Measurements from ENCODE around the gene PIF1. TPM values are rescaled to one million over a fixed set of nuclear protein-coding genes. Genes with fewer than 3 reads are reported as not detected.

Gene PIF1
- total RNA-seq, 1 donor, result 7.4 TPM

DNA sequence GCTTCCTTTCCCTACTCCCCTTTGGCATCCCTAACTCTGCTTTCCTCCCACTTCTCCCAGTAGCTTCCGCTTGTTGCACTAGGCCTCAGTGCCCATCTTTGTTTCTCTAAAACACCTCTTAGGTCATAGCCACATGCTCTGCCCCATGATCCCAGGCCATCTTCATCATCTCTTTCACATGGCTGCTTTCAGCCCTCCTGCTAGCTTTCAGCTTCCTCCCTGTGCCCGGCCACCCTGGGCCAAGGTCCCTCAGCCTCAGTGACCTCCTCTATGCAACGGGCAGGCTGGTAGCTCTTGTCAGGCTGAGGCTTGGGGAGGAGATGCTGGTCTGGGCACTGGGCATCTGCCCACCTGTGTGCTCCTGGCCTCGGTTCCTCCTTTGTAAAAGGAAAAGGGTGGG is 18.5 kb upstream of the PIF1 start:
- TF ChIP-seq, protein P1, sequence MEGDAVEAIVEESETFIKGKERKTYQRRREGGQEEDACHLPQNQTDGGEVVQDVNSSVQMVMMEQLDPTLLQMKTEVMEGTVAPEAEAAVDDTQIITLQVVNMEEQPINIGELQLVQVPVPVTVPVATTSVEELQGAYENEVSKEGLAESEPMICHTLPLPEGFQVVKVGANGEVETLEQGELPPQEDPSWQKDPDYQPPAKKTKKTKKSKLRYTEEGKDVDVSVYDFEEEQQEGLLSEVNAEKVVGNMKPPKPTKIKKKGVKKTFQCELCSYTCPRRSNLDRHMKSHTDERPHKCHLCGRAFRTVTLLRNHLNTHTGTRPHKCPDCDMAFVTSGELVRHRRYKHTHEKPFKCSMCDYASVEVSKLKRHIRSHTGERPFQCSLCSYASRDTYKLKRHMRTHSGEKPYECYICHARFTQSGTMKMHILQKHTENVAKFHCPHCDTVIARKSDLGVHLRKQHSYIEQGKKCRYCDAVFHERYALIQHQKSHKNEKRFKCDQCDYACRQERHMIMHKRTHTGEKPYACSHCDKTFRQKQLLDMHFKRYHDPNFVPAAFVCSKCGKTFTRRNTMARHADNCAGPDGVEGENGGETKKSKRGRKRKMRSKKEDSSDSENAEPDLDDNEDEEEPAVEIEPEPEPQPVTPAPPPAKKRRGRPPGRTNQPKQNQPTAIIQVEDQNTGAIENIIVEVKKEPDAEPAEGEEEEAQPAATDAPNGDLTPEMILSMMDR (IDR thresholded peaks at IDR 0.05; ENCODE audit: insufficient read depth, low read length), result no peak
- H3K4me3 ChIP-seq (ENCODE audit: low read depth, low read length), result peak overlapping the region; percentile 94
- no peak for DNase-seq (ENCODE audit: low read depth)

DNA sequence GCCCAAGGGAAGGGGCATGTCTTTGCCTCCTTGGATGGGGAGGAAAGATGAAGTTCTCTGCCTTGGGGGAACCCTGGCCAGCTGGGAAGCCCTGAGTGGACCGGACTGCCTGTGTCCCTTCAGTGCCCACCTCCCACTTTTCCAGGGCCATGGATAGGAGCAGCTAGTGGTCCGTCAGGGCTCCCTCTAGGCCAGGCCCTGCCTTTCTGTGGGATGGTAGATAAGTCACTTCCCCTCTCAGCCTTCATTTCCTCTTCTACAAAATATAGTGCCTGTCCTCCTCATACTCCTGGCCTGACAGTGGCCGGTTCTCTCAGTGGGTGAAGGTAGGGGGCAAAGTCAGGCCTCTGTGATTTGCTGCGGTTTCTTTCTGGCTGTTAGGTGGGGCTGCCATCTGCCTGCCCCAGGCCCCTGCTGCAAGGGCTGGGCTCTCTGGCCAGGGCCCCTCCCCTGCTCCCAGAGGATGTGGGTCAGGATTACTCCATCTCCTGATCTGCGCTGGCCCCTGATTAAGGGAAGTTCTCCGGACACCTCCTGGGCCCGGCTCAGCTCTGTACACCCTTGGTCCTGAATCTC is 17.6 kb upstream of the PIF1 start:
- H3K4me3 ChIP-seq (ENCODE audit: low read depth, low read length), result peak overlapping the region; percentile 94
- peak; percentile 71 for DNase-seq (ENCODE audit: low read depth)
- TF ChIP-seq, protein P1 (IDR thresholded peaks at IDR 0.05; ENCODE audit: insufficient read depth, low read length), result no peak

DNA sequence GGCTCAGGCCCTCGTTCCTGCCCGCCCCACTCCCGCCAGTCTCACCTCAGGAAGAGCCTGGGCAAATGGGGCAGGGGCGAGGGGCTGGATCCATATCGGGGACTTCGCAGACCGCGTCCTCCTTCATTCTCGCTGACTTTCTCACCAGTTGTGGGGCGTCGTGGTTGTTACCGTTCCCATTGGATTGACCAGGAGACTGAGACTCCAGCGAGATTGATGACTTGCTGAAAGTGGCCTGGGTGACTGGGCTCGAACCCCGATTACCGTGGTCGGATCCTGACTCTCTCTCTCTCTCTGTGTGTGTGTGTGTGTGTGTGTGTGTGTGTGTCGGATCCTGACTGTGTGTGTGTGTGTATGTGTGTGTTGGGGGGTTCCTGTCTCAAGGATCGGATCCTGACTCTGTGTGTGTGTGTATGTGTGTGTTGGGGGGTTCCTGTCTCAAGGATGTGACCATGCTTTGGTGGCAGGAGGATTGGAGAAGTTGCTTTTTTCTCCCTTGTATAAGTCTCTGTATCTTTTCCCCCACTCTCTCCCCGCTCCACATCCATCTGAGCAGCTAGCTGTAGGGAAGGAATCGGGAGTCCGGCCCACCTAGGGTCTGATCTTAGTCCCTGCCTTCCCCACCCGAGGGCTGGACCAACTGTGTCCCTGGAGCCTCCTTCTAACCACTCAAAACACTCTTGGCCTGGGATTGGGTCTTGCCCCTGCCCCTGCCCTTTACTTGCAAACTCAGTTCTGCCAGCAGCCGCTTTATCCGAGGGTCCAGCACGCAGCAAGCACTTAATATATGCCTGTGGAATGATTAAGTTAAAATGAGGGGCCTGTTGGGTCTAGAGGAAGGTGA is 16.9 kb upstream of the PIF1 start:
- H3K4me3 ChIP-seq (ENCODE audit: low read depth, low read length), result peak overlapping the region; percentile 94
- TF ChIP-seq, protein P1 (IDR thresholded peaks at IDR 0.05; ENCODE audit: insufficient read depth, low read length), result no peak
- peak; percentile 54 for DNase-seq (ENCODE audit: low read depth)

DNA sequence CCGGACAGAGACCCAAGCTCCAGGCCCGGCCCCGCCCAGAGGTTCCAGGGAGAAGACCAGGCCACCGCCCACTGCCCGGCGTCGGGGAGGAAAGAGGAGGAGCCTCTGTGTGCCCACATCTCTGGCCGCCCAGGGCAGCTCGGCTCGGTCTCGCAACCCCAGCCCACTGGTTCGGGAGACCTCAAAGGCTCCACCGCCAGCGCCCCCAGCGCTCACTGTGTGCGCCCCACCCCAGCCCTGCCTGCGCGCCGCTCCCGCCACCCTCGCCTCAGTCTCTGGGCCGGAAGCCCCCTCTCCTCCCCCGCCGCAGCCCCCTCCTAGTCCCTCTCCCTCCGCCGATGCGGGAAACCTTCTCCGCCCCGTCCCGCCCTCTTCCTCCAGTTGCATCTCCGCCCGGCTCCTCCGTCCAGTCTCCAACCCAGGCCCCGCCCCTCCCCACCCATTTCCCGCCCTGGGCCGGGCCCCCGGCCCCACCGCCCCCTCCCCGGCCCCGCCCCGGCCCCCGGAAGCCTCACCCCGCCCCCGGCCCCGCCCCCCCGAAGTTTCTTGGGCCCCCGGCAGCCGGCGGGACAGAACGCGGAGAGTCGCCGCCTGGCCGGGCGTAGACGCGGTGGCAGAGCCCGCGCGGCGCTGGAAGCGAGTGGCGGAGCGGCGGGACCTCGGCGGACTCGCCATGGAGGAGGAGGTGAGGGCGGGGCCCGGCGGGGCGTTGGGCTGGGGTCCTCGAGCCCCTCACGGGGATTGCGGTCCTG is 16.1 kb upstream of the PIF1 start, which contains the start of gene PLEKHO2:
PLEKHO2 (plus strand) TSS at position 572 of the 752 bp plus-strand sequence; CDS start at position 674, 102 bp downstream.
- peak within 1 kb of the TSS; percentile 94 for H3K4me3 ChIP-seq (ENCODE audit: low read depth, low read length)
- TF ChIP-seq, protein P1 (IDR thresholded peaks at IDR 0.05; ENCODE audit: insufficient read depth, low read length), result no peak
- DNase-seq (ENCODE audit: low read depth), result peak; percentile 92

DNA sequence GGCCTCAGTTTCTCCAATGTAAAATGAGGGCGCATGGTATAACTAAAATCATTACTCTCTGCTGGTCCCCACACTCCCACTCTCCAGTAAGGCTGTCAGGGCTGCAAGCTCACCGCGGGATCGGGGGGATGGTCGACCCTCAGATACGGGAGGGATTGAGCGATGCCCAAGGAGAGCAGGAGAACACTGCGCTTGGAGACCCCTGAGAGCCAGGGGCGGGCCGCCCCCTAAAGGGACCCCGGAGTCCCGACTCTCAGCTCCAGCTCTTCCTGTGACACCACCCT is 15.6 kb upstream of the PIF1 start:
- DNase-seq (ENCODE audit: low read depth), result no peak
- H3K4me3 ChIP-seq (ENCODE audit: low read depth, low read length), result peak overlapping the region; percentile 72
- TF ChIP-seq, protein P1 (IDR thresholded peaks at IDR 0.05; ENCODE audit: insufficient read depth, low read length), result no peak

DNA sequence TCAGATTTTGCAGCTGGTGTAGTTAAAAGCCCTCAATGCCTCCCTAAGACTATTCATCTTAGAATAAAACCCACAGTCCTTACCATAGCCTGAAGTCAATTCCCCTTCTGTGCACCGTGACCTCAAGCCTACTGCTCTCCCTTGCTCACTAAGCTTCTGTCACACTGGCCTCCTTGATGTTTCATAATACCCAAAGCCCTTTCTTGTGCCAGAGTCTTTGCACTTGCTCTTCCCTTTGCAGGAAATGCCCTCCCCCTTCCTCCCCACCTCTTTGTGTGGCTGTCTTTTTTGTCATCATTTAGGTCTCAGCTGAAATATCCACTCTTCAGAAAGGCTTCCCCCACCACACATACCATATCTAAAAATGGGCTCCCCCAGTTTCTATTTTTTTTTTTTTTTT is 12.1 kb upstream of the PIF1 start:
- no peak overlapping the region for H3K4me3 ChIP-seq (ENCODE audit: low read depth, low read length)
- TF ChIP-seq, protein P1 (IDR thresholded peaks at IDR 0.05; ENCODE audit: insufficient read depth, low read length), result no peak
- no peak for DNase-seq (ENCODE audit: low read depth)

All from fibroblast of the aortic adventitia (primary cell).